ENCODE measurements around the gene MRPL17. TPM values are rescaled to one million over a fixed set of nuclear protein-coding genes. Genes with fewer than 3 reads are reported as not detected.

Gene MRPL17
- total RNA-seq: 36.5 and 37.7 TPM in 2 replicates

DNA sequence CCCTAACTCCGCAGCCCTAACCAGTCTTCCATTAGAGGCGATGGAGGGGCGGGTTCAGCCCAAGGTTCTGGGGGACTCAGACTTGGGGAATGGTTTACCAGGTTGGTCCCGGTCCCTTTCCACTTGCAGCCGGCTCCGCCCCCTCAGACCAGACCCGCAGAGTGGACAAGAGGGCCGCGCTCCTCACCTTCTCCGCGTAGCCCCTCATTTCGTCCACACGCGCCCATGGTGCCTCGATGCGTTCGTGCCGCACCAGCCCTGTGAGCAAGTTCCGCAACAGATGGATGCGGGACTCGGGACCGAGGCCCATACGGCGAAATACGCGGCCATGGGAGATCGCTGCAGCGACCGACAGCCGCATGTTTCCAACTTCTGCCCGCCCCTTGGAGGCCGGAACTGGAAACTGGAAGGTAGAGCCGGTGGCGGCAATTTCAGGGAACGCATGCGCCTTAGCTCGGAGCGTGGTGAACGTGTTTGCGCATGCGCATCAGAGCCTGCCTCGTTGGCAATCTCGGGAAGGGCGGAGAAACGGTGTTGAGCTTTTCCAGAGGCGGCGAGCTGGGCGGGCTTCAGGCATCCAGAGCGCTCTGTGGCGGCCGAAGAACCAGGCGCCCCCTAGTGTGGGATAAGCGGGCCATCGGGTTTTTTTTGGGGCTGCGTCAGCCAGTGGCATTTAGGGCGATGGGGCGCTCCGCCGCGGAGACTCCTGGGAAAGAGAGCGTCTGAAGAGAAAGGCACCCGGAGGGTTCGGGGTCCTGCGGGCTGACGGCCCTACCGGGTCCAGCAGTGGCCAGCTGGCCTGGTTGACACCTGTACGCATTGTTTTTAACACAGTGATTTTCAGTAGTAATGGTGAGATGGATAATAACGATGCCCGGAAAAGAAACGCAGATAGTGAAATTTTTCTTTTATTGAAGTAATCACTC lies at the start of gene MRPL17:
TSS of gene MRPL17 (minus strand) at position 405 of the 926 bp plus-strand sequence. CDS start at position 361, 44 bp downstream.

GRCh38 chr11:6655790-6656583 lies 27.2 kb downstream of the MRPL17 start, which contains the start of gene DCHS1:
TSS of gene DCHS1 (minus strand) at chr11:6655809. CDS start at chr11:6641613, 14,196 bp downstream.

Other genes with a start within 250 kb of the MRPL17 start
- 0.87 and 2.4 TPM in 2 replicates for gene HPX, start 242.4 kb downstream of the MRPL17 start, total RNA-seq
- gene TRIM3, start 209.4 kb downstream of the MRPL17 start, total RNA-seq: 13.6 and 23.2 TPM in 2 replicates
- 69.5 and 102 TPM in 2 replicates for gene ARFIP2, start 202.0 kb downstream of the MRPL17 start, total RNA-seq
- gene TIMM10B, start 201.8 kb downstream of the MRPL17 start, total RNA-seq: 26.3 and 30.3 TPM in 2 replicates
- gene DNHD1, start 186.1 kb downstream of the MRPL17 start, total RNA-seq: 5.4 and 6.7 TPM in 2 replicates
- 7.5 and 10.4 TPM in 2 replicates for gene RRP8, start 79.7 kb downstream of the MRPL17 start, total RNA-seq
- gene ILK, start 79.6 kb downstream of the MRPL17 start, total RNA-seq: 124 and 169 TPM in 2 replicates
- 23.6 and 35.0 TPM in 2 replicates for gene TAF10, start 71.1 kb downstream of the MRPL17 start, total RNA-seq
- gene TPP1, start 63.9 kb downstream of the MRPL17 start, total RNA-seq: 40.0 and 51.0 TPM in 2 replicates
- 0.33 and 8.2 TPM in 2 replicates for gene DCHS1, start 27.5 kb downstream of the MRPL17 start, total RNA-seq
- gene OR2AG2, start 88.6 kb upstream of the MRPL17 start, total RNA-seq: 0.11 and 0.39 TPM in 2 replicates
- gene OR2AG1, start 99.7 kb upstream of the MRPL17 start, total RNA-seq: not detected in 2 replicates
- gene OR6A2, start 116.3 kb upstream of the MRPL17 start, total RNA-seq: 0.11 and 0.39 TPM in 2 replicates
- gene OR10A5, start 162.3 kb upstream of the MRPL17 start, total RNA-seq: not detected in 2 replicates
- gene OR10A2, start 179.7 kb upstream of the MRPL17 start, total RNA-seq: not detected in 2 replicates
- not detected in 2 replicates for gene OR10A4, start 193.3 kb upstream of the MRPL17 start, total RNA-seq
- 0.22 and 0.79 TPM in 2 replicates for gene OR2D2, start 209.2 kb upstream of the MRPL17 start, total RNA-seq
- gene OR2D3, start 237.7 kb upstream of the MRPL17 start, total RNA-seq: not detected in 2 replicates
- 2.7 and 3.9 TPM in 2 replicates for gene ZNF215, start 243.1 kb upstream of the MRPL17 start, total RNA-seq

Data from placental epithelial cell (primary cell).